ENCODE measurements around the gene BNIPL.

- TF ChIP-seq EP300 (IDR thresholded peaks at IDR 0.05) (no peak), CTCF (IDR thresholded peaks at IDR 0.05) (no peak), POLR2AphosphoS5 (IDR thresholded peaks at IDR 0.05) (no peak), POLR2A (IDR thresholded peaks at IDR 0.05; ENCODE audit: low read depth) (no peak)
These were observed 646 bp downstream of the BNIPL start for GRCh38 chr1:151037032-151037431.

Measured in esophagus muscularis mucosa (tissue), 4 donors.